Tibial nerve (tissue), 4 donors: Measurements from ENCODE around the gene PSIP1.

ENCODE experiments used
- CTCF ChIP-seq, 5 experiments: fragments of 200-600 bp in 3 of 5; fragments of 450-650 bp in 2 of 5; sonication (generic) in 3 of 5; IDR thresholded peaks; one replicate each; pipeline ENCODE4 v1.5.1; 2016 to 2019; ENCODE audit warnings: antibody characterized with exemption in 5 of 5, mild to moderate bottlenecking in 3 of 5, moderate library complexity in 2 of 5
- EP300 ChIP-seq, 2 donors: sonication (generic); formaldehyde crosslinking; IDR thresholded peaks; one replicate each; pipeline ENCODE4 v1.6.1; 2017; ENCODE audit warnings: antibody characterized with exemption in 2 of 2, mild to moderate bottlenecking in 1 of 2
- POLR2A ChIP-seq, 2 donors: fragments of 450-650 bp; IDR thresholded peaks; one replicate each; pipeline ENCODE4 v1.6.1; 2017; ENCODE audit warnings: antibody characterized with exemption in 2 of 2, mild to moderate bottlenecking in 2 of 2, moderate library complexity in 2 of 2

DNA sequence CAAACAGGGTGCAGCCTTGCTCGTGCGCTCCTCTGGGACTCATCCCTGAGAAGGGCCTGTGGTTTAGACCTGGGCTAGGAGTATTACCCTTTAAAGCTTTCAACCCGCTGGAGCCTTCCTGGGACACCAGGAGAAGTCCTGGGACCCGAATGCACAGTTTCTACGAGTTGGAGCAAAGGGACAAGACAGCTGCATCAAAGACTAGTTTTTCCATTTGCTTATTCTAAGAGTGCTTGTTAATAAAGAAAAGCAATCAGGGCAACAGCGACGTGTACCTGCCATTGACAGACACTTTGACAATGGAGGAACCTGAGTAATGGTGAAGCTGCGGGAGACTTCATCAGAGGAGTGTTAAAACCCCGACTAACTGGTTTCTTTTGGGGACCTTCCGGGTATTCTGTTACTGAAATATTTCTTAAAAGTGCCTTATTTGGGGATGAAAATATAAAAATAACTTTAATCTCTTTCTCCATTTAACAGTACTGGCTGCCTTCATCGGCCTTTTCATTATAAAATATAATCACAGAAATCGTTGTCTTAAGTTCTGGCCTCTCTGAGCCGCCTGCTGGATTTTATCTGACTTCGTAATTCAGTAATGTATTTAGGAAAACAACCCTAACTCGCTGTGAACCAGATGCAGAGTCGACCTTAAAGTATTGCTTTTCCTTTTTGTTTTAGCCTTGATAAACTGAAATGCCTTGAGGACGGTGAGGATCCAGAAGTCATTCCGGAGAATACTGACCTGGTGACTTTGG, 87.4 kb downstream of the PSIP1 start:
- no peak for TF ChIP-seq CTCF (IDR thresholded peaks at IDR 0.05)
- TF ChIP-seq EP300 (IDR thresholded peaks at IDR 0.05), result no peak
- no peak for TF ChIP-seq POLR2A (IDR thresholded peaks at IDR 0.05)
